Panc1 (cell line): ENCODE measurements around the gene GRIK1. TPM values are rescaled to one million over a fixed set of nuclear protein-coding genes. Genes with fewer than 3 reads are reported as not detected.

Experiments
- ATAC-seq: fragments of 200-7000 bp; cut with Tn5 transposase; 2 replicates; pipeline ENCODE4 v1.9.1; 2020; ENCODE audit warnings: mild to moderate bottlenecking, moderate library complexity
- BruUV-seq: library from RNA; stranded (reverse); fragments of 400-500 nt; replicated peaks from 2 replicates; lab custom pipeline; 2021; lab: Mats Ljungman, UMichigan
- CTCF ChIA-PET: fragments of 300-600 bp; sonication (Branson Sonifier 250); formaldehyde crosslinking; loops from one replicate; lab custom pipeline; 2022; ENCODE audit warnings: antibody characterized with exemption; lab: Charles Lee
- POLR2A ChIA-PET: fragments of 300-600 bp; sonication (Branson Sonifier 250); formaldehyde crosslinking; loops from one replicate; lab custom pipeline; 2022; ENCODE audit warnings: antibody characterized with exemption; lab: Charles Lee
- DNase-seq: peaks from one replicate; pipeline ENCODE4 v3.0.0-alpha.2; 2010; ENCODE audit warnings: low read depth, low spot score
- H3K27ac ChIP-seq: 2 replicates; pipeline ENCODE4 v1.5.1; 2011; ENCODE audit warnings: mild to moderate bottlenecking, low read length, inconsistent platforms
- H3K27me3 ChIP-seq: fragments of 200-500 bp; sonication (Bioruptor generic); 2 replicates; pipeline ENCODE4 v1.6.0; 2014; ENCODE audit warnings: low read length, inconsistent platforms; ENCODE audit not compliant: control insufficient read depth, insufficient read depth
- H3K36me3 ChIP-seq: fragments of 200-500 bp; sonication (Bioruptor generic); 2 replicates; pipeline ENCODE4 v1.5.1; 2014; ENCODE audit warnings: inconsistent platforms, mild to moderate bottlenecking, low read length, moderate library complexity; ENCODE audit not compliant: control insufficient read depth, insufficient read depth
- H3K4me1 ChIP-seq: 2 replicates; pipeline ENCODE4 v1.5.1; 2011; ENCODE audit warnings: inconsistent platforms, mild to moderate bottlenecking, low read length, moderate library complexity; ENCODE audit not compliant: control insufficient read depth, insufficient read depth
- H3K4me3 ChIP-seq, 2 experiments: 2 replicates each; pipeline ENCODE4 v1.5.1; 2011 to 2012; ENCODE audit warnings: low read depth in 2 of 2, low read length in 2 of 2, mild to moderate bottlenecking in 2 of 2, inconsistent platforms in 1 of 2, moderate library complexity in 1 of 2
- H3K9me3 ChIP-seq: fragments of 200-500 bp; sonication (Bioruptor generic); 2 replicates; pipeline ENCODE4 v1.5.1; 2014; ENCODE audit warnings: low read depth, mild to moderate bottlenecking, inconsistent platforms, low read length, moderate library complexity; ENCODE audit not compliant: control insufficient read depth, insufficient read depth
- CTCF ChIP-seq: fragments of 450-650 bp; IDR thresholded peaks from 2 replicates; pipeline ENCODE4 v1.5.1; 2017; ENCODE audit warnings: mild to moderate bottlenecking
- POLR2AphosphoS5 ChIP-seq: IDR thresholded peaks from 2 replicates; pipeline ENCODE4 v1.6.1; 2012; ENCODE audit warnings: mild to moderate bottlenecking, low read depth, low read length, moderate library complexity
- REST ChIP-seq, 2 experiments: IDR thresholded peaks; 2 replicates each; pipeline ENCODE4 v1.6.1; 2011 to 2012; ENCODE audit warnings: low read depth in 2 of 2, control low read depth in 1 of 2, low read length in 1 of 2, mild to moderate bottlenecking in 1 of 2, moderate library complexity in 1 of 2; ENCODE audit not compliant: insufficient read depth in 1 of 2
- SIN3A ChIP-seq: IDR thresholded peaks from 2 replicates; pipeline ENCODE4 v1.6.1; 2012; ENCODE audit warnings: low read depth, mild to moderate bottlenecking, low read length, moderate library complexity, borderline replicate concordance; ENCODE audit not compliant: insufficient read depth
- TCF7L2 ChIP-seq: IDR thresholded peaks from 2 replicates; pipeline ENCODE4 v1.6.1; 2011; ENCODE audit warnings: mild to moderate bottlenecking, low read depth, low read length, inconsistent platforms
- in situ Hi-C: cut with HindIII; loops from 2 replicates; pipeline ENCODE4 v1.10.0; 2016; ENCODE audit warnings: low sequenced_read_pairs, low pct_unique_long_range_greater_than_20kb
- intact Hi-C: fragments of 100-400 bp; cut with micrococcal nuclease; formaldehyde crosslinking; loops from one replicate; pipeline ENCODE4 v1.10.0; 2022; ENCODE audit not compliant: unreplicated experiment
- total RNA-seq: library from RNA; stranded (reverse); gene quantifications from one replicate; pipeline ENCODE4 v1.2.1, GENCODE V29; 2021; ENCODE audit not compliant: unreplicated experiment

The GRIK1 gene
- total RNA-seq, 1 experiment from 2014 or later, result not detected

- Histone ChIP-seq H3K27ac (no peak overlapping the region), H3K36me3 (no peaks in the 10 kb centered on the region), H3K4me1 (no peaks in the 10 kb centered on the region), H3K9me3 (no peaks in the 10 kb centered on the region), H3K4me3 (no peak overlapping the region), H3K27me3 (no peaks in the 10 kb centered on the region)
- ATAC-seq (no peak), DNase-seq (no peak)
- no peak for TF ChIP-seq TCF7L2
- TF ChIP-seq SIN3A, result no peak
- TF ChIP-seq REST (IDR thresholded peaks at IDR 0.05; ENCODE audit: insufficient read depth in 1 of 2, low read depth in 2 of 2, low read length in 1 of 2), result no peak
- no peak for TF ChIP-seq CTCF
- TF ChIP-seq POLR2AphosphoS5, result no peak
- CTCF ChIA-PET, result no interaction called here
- POLR2A ChIA-PET, result no interaction called here
- in situ Hi-C loops (no loop called here), intact Hi-C loops (no loop called here)
- BruUV-seq, result no TSS peak
Observed at GRCh38 chr21:29499229-29499628, 440.6 kb downstream of the GRIK1 start.

- BruUV-seq, result no TSS peak
- POLR2A ChIA-PET, result no interaction called here
- in situ Hi-C loops, result no loop called here
Observed at GRCh38 chr21:29496337-29496736, 443.5 kb downstream of the GRIK1 start.

More at GRCh38 chr21:29496337-29496736, 443.5 kb downstream of the GRIK1 start:
- H3K27me3 ChIP-seq, result no peaks in the 10 kb centered on the region
- TF ChIP-seq SIN3A, result no peak
- TF ChIP-seq POLR2AphosphoS5, result no peak
- TF ChIP-seq REST (IDR thresholded peaks at IDR 0.05; ENCODE audit: insufficient read depth in 1 of 2, low read depth in 2 of 2, low read length in 1 of 2), result no peak
- no peak for TF ChIP-seq CTCF
- no peak for TF ChIP-seq TCF7L2
- H3K4me1 ChIP-seq, result no peaks in the 10 kb centered on the region
- H3K4me3 ChIP-seq, result no peak overlapping the region
- DNase-seq (no peak), ATAC-seq (no peak)
- no peaks in the 10 kb centered on the region for H3K36me3 ChIP-seq
- H3K27ac ChIP-seq, result no peak overlapping the region
- CTCF ChIA-PET, result no interaction called here
- H3K9me3 ChIP-seq, result no peaks in the 10 kb centered on the region
- intact Hi-C loops, result no loop called here
